Activated T-cell treated with anti-CD3 and anti-CD28 coated beads for 4 hours (primary cell): ENCODE measurements around the gene ZCCHC24.

ENCODE experiments used
- DNase-seq: peaks from one replicate; pipeline ENCODE4 v3.0.0-alpha.2; 2020

ZCCHC24 gene

GRCh38 chr10:79355420-79356017 is 89.9 kb downstream of the ZCCHC24 start:
- no peak for DNase-seq

DNA sequence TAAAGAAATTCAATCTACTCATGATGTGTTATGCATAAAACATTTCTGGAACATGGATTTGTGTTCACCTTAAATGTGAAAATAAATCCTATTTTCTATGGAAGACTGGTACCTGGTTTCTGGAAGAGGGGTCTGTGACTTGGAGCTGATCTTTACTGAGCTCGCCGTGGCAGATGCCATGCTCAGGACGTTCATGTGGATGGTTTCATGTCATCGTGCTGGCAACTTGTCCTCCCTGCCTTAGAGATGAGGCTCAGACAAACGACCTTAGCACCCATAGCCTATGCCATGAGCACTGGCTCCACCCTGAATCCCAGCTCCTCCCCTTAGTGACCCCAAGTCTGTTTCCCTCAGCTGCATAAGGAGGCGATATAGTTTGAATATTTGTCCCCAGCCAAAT is 90.8 kb downstream of the ZCCHC24 start:
- no peak for DNase-seq

- no peak for DNase-seq
Observed at GRCh38 chr10:79354141-79354540, 91.3 kb downstream of the ZCCHC24 start.

DNA sequence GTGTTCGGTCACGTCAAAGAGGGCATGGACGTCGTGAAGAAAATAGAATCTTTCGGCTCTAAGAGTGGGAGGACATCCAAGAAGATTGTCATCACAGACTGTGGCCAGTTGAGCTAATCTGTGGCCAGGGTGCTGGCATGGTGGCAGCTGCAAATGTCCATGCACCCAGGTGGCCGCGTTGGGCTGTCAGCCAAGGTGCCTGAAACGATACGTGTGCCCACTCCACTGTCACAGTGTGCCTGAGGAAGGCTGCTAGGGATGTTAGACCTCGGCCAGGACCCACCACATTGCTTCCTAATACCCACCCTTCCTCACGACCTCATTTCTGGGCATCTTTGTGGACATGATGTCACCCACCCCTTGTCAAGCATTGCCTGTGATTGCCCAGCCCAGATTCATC is 91.7 kb downstream of the ZCCHC24 start:
- DNase-seq, result no peak

- DNase-seq, result no peak
Observed at GRCh38 chr10:79353000-79353406, 92.4 kb downstream of the ZCCHC24 start.

DNA sequence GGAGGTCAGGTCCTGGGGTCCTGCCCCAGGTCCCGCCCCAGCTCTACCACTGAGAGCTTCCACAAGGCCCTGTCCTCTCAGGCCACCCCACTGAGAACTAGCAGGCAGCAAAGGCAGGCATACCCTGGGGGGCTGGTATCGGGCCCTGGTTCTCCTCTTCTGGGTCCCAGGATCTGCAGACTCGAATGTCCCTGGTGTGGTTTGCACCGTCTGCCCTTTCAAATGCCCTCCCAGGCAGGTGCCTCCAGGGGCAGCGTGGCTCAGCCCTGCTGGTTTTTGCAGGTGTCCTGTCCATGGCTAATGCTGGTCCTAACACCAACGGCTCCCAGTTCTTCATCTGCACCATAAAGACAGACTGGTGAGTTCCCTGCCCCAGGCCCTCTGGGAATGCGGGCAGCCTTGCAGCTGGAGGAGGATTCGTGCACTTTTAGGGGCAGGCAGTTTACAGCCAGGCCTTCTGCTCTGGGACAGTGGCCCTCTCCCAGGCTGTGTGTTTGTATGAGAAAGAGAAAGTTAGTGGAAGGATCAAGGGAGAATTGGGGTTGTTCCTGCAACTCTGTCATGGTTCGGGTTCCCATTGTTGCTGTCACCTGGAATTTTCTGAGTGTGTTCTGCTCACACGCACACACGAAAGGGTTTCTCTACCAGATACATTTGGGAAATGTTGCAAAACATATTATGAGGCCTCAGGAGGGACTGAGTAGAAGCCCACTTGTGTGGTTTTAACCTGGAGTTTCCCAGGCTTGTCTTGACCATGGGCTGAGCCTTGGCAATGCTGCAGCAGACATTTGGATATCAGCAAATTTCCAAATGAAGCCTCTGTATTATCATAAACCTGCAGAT is 93.2 kb downstream of the ZCCHC24 start:
- DNase-seq, result no peak

DNA sequence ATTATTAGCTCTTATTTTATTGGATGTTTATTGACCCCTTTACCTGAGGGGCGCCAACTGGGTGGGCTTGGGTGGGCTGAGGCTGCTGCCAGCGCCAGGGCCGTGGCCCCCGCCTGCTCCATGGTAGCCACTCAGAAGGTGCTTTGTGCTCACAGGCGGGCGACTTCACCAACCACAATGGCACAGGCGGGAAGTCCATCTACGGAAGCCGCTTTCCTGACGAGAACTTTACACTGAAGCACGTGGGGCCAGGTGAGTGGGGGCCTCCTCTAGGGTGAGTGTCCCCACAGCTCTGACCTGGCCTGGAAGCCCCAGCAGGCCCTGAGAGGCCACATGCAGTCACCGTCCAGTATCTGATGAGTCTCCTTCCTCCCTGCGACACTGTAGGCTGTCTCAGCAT is 94.1 kb downstream of the ZCCHC24 start:
- no peak for DNase-seq

DNA sequence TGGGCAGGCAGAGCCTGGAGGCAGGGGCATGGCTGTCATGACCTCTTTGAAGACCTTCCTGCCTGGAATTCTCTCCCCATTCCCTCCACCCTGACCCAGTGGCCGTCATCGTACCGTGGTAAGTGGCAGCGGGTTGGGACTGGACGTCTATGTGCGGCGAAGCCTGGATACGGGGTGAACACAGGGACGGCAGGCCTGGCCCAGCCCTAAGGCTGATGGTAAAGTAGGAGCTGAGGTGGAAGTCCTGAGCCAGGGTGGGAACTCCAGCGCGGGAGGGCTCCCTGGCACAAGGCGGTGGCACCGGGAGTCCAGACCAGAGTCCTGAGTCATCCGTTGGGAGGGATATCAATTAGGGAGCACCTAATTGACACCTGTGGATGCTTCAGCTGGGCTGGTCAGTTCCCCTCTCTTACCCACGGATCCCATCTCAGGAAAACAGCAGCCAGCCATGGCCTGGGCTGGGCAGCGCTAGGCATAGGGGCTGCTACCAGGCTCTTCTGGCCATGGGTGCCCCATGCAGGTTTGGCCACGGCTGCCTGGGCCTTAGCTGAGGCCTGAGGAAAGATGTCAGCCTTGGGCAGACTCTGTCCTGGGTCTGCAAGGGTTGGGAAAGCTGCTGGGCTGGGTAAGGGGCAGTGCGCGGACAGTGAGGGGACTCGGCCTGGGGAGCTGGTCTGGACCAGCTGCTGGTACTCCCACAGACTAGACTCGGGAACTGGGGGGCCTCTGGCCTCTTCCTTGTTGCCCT is 94.8 kb downstream of the ZCCHC24 start:
- no peak for DNase-seq

- DNase-seq, result no peak
Observed at GRCh38 chr10:79349766-79350406, 95.5 kb downstream of the ZCCHC24 start.

- no peak for DNase-seq
Observed at GRCh38 chr10:79349072-79349491, 96.3 kb downstream of the ZCCHC24 start.

DNA sequence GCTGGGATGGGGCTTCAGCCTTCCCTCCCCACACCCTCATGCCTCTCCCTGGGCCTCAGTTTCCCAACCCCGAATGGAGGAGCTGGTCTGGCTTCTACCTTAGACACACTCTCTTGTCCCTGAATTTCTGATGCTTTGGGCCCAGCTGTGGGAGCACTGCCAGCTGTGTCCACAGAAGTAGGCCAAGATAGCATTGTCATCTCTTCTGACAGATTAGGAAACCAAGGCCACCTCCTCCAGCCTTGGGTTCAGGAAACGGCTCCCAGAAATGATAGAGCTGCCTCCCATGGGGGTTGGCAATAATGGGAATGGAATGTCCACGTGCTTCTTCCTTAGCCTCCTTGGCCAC is 96.8 kb downstream of the ZCCHC24 start:
- no peak for DNase-seq

- peak; percentile 66 for DNase-seq
Observed at GRCh38 chr10:79347894-79348639, 97.4 kb downstream of the ZCCHC24 start.

DNA sequence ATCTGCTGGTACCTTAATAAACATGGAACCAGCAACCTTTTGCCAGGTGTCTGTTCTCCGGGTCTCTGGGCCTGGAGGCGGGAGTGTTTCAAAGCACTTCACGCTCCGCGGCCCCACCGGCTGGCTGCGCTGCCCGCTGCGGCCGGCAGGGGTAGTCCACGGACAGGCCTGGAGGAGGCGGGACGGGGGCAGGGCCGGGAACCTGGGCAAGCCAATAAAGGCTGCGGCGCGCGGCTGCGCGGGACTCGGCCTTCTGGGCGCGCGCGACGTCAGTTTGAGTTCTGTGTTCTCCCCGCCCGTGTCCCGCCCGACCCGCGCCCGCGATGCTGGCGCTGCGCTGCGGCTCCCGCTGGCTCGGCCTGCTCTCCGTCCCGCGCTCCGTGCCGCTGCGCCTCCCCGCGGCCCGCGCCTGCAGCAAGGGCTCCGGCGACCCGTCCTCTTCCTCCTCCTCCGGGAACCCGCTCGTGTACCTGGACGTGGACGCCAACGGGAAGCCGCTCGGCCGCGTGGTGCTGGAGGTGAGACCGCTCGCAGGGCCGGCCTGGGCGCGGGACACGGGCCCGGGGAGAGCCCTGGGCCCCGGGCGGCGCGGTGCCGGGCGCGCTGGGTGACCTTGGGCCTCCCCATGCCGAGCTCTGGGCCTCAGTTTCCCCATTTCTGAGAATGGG is 98.1 kb downstream of the ZCCHC24 start, which contains the start of gene PPIF:
PPIF (plus strand) TSS at position 244 of the 668 bp plus-strand sequence; CDS start at position 324, 80 bp downstream.
- DNase-seq, result peak; percentile 91

DNA sequence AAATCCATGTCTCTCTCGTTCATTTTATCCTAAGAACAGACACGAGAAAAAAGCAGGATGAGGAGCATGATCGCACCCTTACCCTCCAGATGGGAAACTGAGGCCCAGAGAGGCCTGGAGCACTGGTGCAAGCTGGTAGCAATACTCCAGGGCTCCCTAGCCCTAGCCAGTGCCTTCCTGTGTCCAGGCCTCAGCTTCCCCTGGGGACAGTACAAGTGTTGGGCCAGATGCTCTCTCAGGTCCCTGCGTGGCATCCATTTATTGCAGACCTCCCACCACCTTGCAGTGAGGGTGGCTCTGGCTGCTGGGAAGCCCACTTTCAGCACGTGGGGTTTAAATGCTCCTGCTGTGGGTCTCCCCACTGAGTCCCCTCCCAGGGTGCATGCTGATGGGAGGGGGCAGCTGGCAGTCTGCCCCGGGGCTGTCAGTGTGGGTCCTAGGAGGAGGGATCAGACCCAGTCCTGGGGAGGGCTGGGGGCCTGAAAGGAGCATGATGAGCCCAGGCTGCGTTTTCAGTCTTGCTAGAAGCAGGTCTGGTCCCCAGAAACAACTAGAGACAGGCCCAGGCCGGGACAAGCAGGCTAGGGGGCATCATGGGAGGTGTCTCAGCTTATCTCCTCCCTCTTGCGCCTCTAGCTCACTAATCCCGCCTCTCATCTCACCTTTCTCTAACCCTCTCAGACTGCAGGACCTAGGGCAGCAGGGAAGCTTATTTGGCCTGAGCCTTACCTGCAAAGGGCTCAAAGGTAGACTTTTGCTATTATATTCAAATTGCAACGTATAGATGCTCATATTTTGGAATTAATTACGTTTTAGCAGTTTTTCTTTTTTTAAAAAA is 98.8 kb downstream of the ZCCHC24 start:
- no peak for DNase-seq

GRCh38 chr10:79346012-79346340 is 99.4 kb downstream of the ZCCHC24 start:
- no peak for DNase-seq

GRCh38 chr10:79345241-79346011 is 100.0 kb downstream of the ZCCHC24 start:
- no peak for DNase-seq

- no peak for DNase-seq
Observed at GRCh38 chr10:79344502-79345195, 100.8 kb downstream of the ZCCHC24 start.

GRCh38 chr10:79342811-79343561 is 102.4 kb downstream of the ZCCHC24 start:
- DNase-seq, result no peak

DNA sequence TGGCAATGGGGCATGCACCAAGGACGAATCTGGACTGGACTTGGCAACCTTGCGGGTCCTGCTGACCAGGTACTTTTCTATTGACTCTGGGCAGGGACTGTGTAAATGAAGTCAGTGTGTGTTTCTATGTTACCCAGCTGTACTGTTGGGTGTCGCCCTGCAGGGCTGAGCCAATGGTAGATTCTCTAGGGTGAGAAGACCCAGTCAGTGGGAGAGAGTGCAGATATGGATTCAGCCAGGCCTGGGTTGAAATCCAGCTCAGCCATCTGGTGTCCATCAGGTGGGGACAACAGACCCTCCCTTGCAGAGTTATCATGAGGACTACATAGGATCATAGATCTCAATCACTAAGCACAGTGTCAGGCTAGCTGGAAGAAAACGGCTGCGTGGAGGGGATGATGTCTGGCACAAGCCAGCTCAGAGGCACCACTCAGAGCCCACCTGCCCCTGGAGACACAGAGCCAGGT is 103.1 kb downstream of the ZCCHC24 start:
- no peak for DNase-seq
